Erythroblast (primary cell): ENCODE data around the gene TOMM7.

Experiments used
- GATA1 ChIP-seq: IDR thresholded peaks from 2 replicates; pipeline ENCODE4 v1.6.1; 2011; ENCODE audit warnings: low read depth, mild to moderate bottlenecking, control low read depth, low read length, moderate library complexity
- POLR2A ChIP-seq: IDR thresholded peaks from 2 replicates; pipeline ENCODE4 v1.6.1; 2011; ENCODE audit warnings: mild to moderate bottlenecking, low read length

GRCh38 chr7:22801912-22802311 is 20.7 kb downstream of the TOMM7 start:
- TF ChIP-seq POLR2A (no peak), GATA1 (no peak)
